ENCODE data around the gene TSPAN18.

DNA sequence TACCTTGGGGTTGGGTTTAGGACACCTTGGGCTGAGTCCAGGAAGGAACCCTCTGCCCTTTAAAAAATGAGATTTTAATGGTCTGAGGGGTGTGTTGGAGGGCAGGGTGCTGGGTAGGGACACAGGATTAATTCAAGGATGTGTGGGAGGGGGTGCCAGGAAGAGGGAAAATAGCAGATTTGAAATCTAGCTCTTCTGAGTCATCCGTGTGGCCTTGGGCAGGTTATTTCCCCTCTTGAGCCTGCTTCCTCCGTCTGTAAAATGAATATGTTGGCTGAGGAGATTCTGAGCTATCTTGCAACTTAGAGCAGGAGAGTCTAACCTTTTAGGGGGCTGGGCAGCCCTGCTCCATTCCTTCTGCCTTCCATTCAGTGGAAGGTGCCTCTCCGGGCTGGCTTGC, 3.0 kb downstream of the TSPAN18 start:
- no peak for TF ChIP-seq POLR2AphosphoS5 (IDR thresholded peaks at IDR 0.05; ENCODE audit: low read depth, low read length)
- TF ChIP-seq, protein P1, sequence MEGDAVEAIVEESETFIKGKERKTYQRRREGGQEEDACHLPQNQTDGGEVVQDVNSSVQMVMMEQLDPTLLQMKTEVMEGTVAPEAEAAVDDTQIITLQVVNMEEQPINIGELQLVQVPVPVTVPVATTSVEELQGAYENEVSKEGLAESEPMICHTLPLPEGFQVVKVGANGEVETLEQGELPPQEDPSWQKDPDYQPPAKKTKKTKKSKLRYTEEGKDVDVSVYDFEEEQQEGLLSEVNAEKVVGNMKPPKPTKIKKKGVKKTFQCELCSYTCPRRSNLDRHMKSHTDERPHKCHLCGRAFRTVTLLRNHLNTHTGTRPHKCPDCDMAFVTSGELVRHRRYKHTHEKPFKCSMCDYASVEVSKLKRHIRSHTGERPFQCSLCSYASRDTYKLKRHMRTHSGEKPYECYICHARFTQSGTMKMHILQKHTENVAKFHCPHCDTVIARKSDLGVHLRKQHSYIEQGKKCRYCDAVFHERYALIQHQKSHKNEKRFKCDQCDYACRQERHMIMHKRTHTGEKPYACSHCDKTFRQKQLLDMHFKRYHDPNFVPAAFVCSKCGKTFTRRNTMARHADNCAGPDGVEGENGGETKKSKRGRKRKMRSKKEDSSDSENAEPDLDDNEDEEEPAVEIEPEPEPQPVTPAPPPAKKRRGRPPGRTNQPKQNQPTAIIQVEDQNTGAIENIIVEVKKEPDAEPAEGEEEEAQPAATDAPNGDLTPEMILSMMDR (IDR thresholded peaks at IDR 0.05), result no peak
- TF ChIP-seq EZH2phosphoT487 (IDR thresholded peaks at IDR 0.05; ENCODE audit: borderline replicate concordance, low read depth), result no peak
